KMS-11 (cell line): ENCODE results near the gene ENTPD6.
"Not testable (repeated sequence)": the region's sequence is repeated elsewhere in the genome, so short reads cannot be mapped to it uniquely, and the experiment has no call there.

Experiments
- H2AFZ ChIP-seq: fragments of 200-600 bp; sonication (generic); 2 replicates; pipeline ENCODE4 v1.6.1; 2016; ENCODE audit warnings: antibody characterized with exemption, mixed run types, low read depth
- H3K27ac ChIP-seq: fragments of 200-600 bp; sonication (generic); 2 replicates; pipeline ENCODE4 v1.6.1; 2016; ENCODE audit warnings: mild to moderate bottlenecking, mixed run types
- H3K27me3 ChIP-seq: fragments of 200-600 bp; sonication (generic); 2 replicates; pipeline ENCODE4 v1.6.1; 2017; ENCODE audit warnings: mild to moderate bottlenecking, low read depth, mixed run types, moderate library complexity; ENCODE audit not compliant: insufficient read depth
- H3K36me3 ChIP-seq: fragments of 200-600 bp; sonication (generic); 2 replicates; pipeline ENCODE4 v1.6.1; 2017; ENCODE audit warnings: mild to moderate bottlenecking, mixed run types; ENCODE audit not compliant: insufficient read depth
- H3K4me1 ChIP-seq: fragments of 200-600 bp; sonication (generic); 2 replicates; pipeline ENCODE4 v1.6.1; 2016; ENCODE audit warnings: mild to moderate bottlenecking, low read depth, mixed run types; ENCODE audit not compliant: poor library complexity, severe bottlenecking
- H3K4me2 ChIP-seq: fragments of 200-600 bp; sonication (generic); 2 replicates; pipeline ENCODE4 v1.7.0; 2016; ENCODE audit warnings: mild to moderate bottlenecking, mixed run types
- H3K4me3 ChIP-seq: fragments of 200-600 bp; sonication (generic); IDR thresholded peaks from 2 replicates; pipeline ENCODE4 v1.6.1; 2017; ENCODE audit warnings: low read depth, low read length, mixed read lengths; ENCODE audit not compliant: insufficient read depth
- H3K79me2 ChIP-seq: fragments of 200-600 bp; sonication (generic); 2 replicates; pipeline ENCODE4 v1.6.1; 2016; ENCODE audit warnings: low read depth, mixed run types; ENCODE audit not compliant: insufficient read depth
- H3K9ac ChIP-seq: fragments of 200-600 bp; sonication (generic); 2 replicates; pipeline ENCODE4 v1.6.1; 2016; ENCODE audit warnings: mild to moderate bottlenecking, mixed run types
- H4K20me1 ChIP-seq: fragments of 200-600 bp; sonication (generic); 2 replicates; pipeline ENCODE4 v1.6.1; 2016; ENCODE audit warnings: mild to moderate bottlenecking, mixed run types; ENCODE audit not compliant: insufficient read depth
- CTCF ChIP-seq: fragments of 200-600 bp; sonication (generic); conservative IDR thresholded peaks from 2 replicates; pipeline ENCODE4 v1.6.1; 2017; ENCODE audit warnings: low read depth, mild to moderate bottlenecking, antibody characterized with exemption, low read length, moderate library complexity, mixed read lengths

ENTPD6 gene

GRCh38 chr20:25176184-25176583, 19.3 kb upstream of the ENTPD6 start:
- peaks cover 26% of the 10 kb centered on the region for H3K4me1 ChIP-seq
- no peak overlapping the region for H3K9ac ChIP-seq
- no peak overlapping the region for H3K4me2 ChIP-seq
- no peak overlapping the region for H2AFZ ChIP-seq
- no peaks in the 10 kb centered on the region for H3K27me3 ChIP-seq
- H3K36me3 ChIP-seq: no peaks in the 10 kb centered on the region
- no peak overlapping the region for H3K4me3 ChIP-seq
- no peak overlapping the region for H3K27ac ChIP-seq
- no peaks in the 10 kb centered on the region for H3K79me2 ChIP-seq
- no peak for TF ChIP-seq CTCF
- H4K20me1 ChIP-seq: no peaks in the 10 kb centered on the region

- Histone ChIP-seq H3K4me1 (peaks cover 19% of the 10 kb centered on the region), H2AFZ (no peak overlapping the region), H3K79me2 (no peaks in the 10 kb centered on the region), H3K4me3 (no peak overlapping the region), H3K36me3 (no peaks in the 10 kb centered on the region), H3K27me3 (no peaks in the 10 kb centered on the region), H3K27ac (no peak overlapping the region), H4K20me1 (no peaks in the 10 kb centered on the region), H3K9ac (no peak overlapping the region), H3K4me2 (no peak overlapping the region)
- TF ChIP-seq CTCF: no peak
These were observed 17.6 kb upstream of the ENTPD6 start for GRCh38 chr20:25177890-25178321.

GRCh38 chr20:25178563-25179438, 16.7 kb upstream of the ENTPD6 start:
- no peak overlapping the region for H3K27ac ChIP-seq
- peaks cover 10% of the 10 kb centered on the region for H3K4me1 ChIP-seq
- H4K20me1 ChIP-seq: no peaks in the 10 kb centered on the region
- TF ChIP-seq CTCF: peak; percentile 77
- no peaks in the 10 kb centered on the region for H3K27me3 ChIP-seq
- no peaks in the 10 kb centered on the region for H3K79me2 ChIP-seq
- H3K4me2 ChIP-seq: no peak overlapping the region
- H3K36me3 ChIP-seq: no peaks in the 10 kb centered on the region
- no peak overlapping the region for H3K4me3 ChIP-seq
- H3K9ac ChIP-seq: no peak overlapping the region
- no peak overlapping the region for H2AFZ ChIP-seq

- Histone ChIP-seq H3K9ac (no peak overlapping the region), H3K36me3 (no peaks in the 10 kb centered on the region), H3K4me2 (no peak overlapping the region), H3K79me2 (no peaks in the 10 kb centered on the region), H2AFZ (no peak overlapping the region), H3K27me3 (no peaks in the 10 kb centered on the region), H3K27ac (no peak overlapping the region), H3K4me1 (peaks cover 8% of the 10 kb centered on the region), H4K20me1 (no peaks in the 10 kb centered on the region), H3K4me3 (no peak overlapping the region)
- TF ChIP-seq CTCF: no peak; the same call in 1 of the 2 replicates
These were observed 15.9 kb upstream of the ENTPD6 start for GRCh38 chr20:25179439-25180089.

GRCh38 chr20:25184391-25184790, 11.1 kb upstream of the ENTPD6 start:
- not testable (repeated sequence) for H3K9ac ChIP-seq, H3K4me1 ChIP-seq, H3K27me3 ChIP-seq, H3K36me3 ChIP-seq, H3K79me2 ChIP-seq, H2AFZ ChIP-seq, H4K20me1 ChIP-seq, H3K4me2 ChIP-seq, H3K27ac ChIP-seq, H3K4me3 ChIP-seq
